HG02642 (cell line): ENCODE measurements around the gene TP63.

Source experiments
- ATAC-seq: cut with Tn5 transposase; IDR thresholded peaks from one replicate; pipeline ENCODE4 v1.9.1; 2021; ENCODE audit warnings: mild to moderate bottlenecking; ENCODE audit not compliant: unreplicated experiment, poor library complexity

TP63 gene

DNA sequence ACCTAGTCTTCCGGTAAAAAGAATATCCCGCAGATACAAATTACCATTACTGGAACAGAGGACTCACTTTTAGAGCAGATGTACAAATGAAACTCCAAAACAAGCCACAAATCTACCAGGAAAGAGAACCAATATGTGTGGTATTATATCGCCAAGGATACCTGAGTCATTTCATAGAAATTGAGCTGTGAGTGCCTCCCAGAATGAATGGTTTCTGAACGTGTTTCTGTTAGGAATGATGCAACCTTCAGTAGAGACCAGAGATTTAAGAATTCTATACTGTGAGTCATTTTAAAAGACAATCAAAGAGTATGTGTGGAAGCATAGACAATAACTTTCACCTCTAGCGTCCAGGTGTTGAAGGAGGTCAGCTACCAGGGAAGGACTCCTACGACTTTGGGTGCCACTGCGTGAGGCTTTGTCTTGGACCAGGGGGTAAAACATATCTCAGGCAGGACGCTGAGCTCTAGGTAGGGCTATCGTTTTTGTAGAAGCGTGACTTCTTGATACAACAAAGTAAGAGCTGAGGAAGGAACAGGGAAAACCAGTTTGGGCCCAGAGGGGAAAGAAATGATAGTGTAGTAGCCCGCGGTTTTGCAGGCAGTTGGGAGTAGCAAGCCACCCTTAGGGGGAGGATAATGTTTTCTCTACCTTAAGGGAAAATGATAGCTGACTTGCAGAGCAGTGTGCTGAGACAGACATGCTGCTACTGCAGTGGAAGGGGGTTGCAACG lies 210.4 kb downstream of the TP63 start:
- ATAC-seq: no peak

DNA sequence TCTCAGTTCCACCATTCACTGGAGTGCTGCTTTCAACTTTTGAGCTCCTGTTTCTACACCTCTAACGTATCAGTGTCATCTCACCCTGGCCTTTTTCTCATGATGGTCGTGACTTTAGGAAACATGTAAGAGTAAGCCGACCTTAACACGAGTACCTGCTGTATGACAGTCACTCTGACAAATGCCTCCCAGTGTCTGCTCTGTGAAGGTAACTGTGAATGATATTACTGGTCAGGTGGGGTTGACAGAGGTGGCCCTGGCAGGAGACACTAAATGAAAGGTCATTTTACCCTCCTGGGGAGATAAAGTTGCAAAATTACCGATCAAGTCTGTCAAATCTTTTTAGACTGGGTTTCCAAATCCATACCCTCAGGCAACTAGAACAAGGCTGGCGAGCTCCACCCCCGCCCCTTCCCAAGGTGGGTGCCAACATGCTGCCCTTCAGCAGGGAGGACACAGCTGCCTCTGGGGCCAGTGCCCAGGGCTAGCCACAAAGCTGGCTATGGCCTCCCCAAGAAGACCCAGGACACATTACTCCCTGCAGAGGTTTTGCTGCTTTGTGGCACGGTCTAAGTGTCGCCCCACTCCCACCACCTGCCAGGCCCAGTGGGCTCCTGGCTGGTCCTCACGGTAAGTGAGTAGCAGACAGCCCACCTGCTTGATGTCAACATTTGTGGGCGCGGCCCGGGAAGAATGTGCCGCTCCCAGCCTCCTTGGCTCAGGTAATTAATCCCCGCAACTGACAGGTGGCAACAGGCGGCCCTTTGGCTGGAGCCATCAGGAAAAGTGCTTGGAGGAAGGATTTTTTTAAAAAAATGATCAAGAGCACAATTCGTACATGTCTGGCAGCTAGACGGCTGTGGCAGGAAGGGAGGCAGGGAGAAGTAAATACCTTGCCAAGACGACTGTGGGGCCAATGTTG lies 211.8 kb downstream of the TP63 start:
- no peak for ATAC-seq

DNA sequence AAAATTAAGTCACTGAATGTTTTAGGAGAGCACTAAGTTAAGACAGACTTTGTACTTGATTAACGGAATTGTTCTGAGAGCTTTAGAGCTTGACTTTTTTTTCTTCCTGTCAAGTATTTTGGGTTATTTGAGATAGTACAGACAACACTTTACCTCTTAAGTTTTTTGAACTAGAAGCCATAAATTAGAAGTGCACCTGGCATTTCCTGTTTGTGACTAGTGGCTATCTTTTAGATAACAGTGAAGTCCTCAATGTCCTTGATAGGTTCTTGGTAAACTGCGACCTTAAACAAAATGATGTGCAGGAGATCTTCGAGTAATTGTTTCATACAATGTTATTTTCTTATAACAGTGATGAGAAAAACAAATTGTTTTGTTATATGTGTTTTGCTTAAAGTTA lies 213.9 kb downstream of the TP63 start:
- no peak for ATAC-seq

DNA sequence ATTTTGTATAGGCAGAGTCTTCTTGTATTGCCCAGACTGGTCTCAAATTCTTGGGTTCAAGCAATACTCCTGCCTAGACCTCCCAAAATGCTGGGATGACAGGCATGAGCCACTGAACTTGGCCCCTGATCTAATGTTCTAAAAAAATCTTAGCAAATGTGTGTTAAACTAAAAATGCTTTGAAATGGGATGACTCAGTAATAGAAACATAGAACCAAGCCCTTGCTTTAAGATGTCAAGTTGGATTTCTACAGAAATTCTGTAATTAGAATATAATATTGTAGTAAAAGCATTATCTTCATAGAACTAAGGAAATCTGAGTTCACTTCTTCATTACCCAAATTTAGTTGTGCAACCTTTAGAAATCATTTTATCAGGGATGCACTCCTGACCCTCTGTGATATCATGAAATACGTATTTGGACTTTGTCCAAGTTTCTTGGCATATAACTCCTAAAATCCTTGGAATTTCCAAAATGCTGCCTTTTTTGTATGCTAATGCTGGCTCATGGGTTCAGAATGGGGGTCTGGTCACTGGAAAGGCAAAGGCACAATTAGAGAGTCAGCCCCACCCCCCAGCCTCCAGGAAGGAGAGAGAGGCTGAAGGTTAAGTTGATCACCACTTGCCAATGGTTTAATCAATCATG lies 217.3 kb downstream of the TP63 start:
- ATAC-seq: no peak

DNA sequence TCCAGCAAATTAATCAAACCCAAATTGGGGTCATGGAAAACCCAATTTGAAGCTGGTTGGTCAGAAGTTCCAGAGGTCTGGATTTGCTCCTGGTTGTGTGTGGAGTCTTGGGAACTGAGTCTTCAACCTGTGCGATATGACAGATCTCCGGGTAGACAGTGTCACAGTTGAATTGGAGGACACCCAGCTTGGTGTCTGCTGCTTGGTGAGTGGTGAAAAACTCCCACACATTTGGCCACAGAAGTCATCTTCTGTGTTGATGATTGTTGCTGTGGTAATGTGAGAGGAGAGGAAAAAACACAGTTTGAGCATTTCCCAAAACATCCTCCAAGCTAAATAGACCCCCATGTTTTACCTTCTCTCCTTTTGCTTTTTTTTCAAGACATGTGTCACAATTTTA lies 218.1 kb downstream of the TP63 start:
- ATAC-seq: no peak

DNA sequence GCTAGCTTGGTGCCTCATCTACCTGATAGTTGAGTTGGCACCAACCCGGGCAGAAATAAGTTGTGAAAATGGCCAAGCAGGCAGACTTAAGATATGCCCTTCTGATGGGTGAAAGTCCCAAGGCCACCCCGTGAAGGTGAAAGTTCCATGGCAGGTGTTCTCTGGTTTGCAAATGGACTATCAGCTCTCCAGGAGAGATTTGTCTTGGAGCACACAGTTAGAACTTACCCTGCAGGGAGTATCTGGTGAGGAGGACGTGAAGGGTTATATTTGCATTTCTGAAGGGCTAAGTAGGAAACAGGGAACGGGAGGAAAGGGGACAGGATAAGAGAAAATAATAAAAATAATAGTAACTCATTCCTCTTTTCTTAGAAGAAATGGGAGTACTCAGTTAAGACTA lies 220.5 kb downstream of the TP63 start:
- no peak for ATAC-seq

DNA sequence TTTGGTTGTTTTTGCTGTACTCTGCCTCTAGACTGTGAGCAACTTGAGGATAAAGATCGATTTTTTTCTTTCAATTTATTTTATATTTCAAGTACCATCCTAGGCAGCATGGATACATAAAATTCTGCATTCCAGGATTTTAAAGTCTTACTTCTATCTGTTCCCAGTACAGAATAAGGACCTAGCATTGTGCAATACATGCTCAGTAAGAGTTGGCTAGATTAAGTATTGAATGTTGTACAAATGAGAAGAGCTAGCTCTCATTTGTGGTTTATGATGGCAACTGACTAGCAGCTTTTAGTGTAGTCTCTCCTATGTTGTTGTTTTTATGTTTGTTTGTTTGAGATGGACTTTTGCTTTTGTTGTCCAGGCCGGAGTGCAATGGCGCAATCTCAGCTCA lies 222.7 kb downstream of the TP63 start:
- no peak for ATAC-seq

DNA sequence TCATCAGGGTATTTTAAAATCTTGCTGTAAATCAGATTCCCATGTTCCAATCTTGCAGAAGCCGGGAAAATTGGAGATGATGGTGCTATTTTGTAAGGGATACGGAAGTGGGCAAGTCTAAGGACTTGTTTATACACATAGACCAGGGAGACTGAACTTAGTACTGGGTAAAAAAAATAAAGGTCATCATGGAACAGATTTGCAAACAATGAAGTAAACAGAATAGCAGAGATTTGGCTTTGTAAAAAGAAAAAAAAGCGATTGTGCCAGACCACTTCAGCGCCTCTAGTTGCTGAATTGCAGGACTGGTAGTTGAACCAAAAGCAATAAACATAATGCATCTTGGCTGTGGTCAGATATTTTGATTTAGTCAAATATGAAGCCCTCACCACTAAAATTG lies 229.1 kb downstream of the TP63 start:
- ATAC-seq: no peak

DNA sequence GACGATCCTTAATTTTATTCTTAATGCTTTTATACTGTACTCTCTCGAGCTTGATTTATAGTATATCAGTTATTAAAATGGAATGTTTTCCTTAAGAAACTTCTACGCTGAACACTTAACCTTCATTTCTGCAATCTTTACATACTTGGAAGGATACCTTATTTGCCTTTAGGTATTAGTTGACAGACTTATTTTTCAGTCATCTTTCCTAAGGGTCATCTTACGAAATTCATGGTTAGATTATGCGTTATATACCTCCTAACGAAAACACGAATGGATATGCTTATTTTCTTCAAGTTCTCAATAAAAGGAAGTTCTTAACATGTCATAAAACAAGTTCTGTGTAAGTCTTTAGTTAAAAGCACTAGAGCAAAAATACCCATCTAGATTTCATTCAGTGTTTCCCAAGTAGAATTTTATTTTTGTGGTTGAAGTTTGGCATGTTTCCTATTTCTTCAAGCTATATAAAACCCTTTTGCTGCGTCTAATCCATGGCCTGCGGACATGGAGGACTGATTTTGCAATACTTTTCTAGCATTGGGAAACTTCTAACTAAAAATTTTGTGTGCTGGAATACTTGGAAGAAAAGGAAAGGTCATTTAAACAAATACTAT lies 231.3 kb downstream of the TP63 start:
- ATAC-seq: no peak

DNA sequence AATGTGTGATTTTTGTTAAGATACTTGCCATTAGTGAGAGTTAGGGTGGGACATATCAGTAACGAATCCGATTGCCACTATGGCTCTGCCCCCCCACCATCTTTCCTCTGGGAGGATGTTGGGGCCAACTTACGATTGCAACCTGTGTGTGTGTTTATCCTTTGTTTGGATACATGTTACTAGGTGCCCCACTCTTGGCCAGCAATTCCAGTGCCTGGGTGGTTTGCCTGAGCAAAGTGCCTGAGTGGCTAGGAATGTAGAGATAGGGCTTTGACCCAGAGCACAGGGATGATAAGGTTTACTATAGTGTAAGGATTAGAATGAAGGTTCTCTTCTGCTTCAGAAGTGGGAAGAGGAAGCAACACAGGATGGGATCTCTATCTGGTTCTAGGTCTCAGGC lies 231.8 kb downstream of the TP63 start:
- ATAC-seq: no peak

DNA sequence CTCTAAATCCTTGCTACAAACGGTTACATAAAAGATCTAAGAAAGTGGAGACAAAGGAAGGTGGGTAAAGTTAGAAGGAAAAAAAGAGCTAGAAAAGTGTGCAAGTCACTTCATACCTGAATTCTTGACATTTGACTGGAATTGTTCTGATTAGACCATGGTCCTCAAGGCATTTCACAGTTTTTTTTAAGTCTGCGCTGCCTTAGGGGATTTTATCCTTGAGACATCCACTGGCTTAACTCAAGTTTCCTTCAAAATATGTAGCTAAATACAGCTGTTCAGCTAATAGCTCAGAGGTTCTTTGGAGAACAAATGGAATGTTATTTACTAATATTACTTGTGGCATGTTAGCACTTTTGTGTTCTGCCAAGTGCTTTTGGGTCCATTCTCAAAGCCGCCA lies 236.9 kb downstream of the TP63 start:
- no peak for ATAC-seq

DNA sequence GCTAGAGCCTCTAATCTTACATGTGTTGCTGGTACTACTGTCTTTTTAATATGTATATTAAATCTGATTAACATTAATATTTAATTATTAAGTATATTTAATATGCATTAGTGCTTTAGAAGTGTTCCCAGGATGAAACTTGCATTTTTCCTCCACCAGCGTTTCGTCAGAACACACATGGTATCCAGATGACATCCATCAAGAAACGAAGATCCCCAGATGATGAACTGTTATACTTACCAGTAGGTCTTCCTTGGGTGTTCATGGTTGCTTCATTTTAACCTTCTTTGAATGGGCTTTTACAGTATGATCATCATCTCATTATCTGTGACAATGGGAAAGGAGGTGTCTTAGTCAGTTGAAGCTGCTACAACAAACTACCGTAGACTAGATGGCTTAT lies 238.0 kb downstream of the TP63 start:
- no peak for ATAC-seq

DNA sequence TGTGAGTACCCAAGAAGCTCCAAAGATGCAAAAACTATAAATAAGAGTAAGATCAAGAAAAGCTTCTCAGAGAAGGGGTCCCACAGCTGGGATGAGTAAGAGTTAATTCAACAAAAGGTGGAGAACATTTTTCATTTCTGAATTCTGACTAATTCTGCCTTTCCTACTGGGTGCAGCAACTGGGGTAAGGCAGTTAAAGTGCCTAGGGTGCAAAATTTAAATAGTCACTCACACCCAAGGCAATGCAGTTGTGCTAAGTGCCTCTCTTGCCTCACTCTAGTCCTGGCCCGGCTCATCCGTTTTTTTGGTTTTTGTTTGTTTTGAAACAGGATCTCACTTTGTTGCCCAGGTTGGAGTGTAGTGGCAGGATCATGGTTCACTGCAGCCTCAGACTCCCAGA lies 240.2 kb downstream of the TP63 start:
- ATAC-seq: no peak

DNA sequence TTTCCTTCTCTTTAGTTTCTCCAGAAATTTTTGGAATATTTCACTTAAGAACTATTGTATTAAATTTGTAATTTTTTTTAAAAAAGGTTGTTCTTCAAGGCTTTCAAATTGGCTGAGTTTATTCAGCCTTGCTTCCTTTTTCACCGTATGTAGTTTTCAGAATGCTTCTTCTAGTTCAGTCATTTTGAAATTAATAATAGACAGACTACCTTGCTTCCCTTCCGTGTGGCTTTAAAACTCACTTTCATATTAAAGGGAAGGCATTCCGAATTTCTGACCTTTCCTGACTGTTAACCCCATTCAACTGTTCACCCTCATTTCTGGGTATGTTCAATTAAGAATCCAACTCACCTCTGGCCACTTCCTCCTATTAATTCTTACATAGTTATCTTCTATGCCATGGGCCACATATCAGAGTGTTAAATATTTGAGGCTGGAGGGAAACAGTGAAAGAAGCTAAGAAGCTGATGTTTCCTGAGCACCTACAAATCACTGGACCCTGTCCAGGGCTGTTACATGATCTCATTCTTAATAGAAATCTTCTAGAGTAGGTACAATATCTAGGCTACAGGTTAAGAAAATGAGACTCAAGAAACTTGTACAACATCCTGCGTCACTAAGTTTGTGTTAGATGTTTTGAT lies 252.0 kb downstream of the TP63 start:
- ATAC-seq: peak; percentile 58

DNA sequence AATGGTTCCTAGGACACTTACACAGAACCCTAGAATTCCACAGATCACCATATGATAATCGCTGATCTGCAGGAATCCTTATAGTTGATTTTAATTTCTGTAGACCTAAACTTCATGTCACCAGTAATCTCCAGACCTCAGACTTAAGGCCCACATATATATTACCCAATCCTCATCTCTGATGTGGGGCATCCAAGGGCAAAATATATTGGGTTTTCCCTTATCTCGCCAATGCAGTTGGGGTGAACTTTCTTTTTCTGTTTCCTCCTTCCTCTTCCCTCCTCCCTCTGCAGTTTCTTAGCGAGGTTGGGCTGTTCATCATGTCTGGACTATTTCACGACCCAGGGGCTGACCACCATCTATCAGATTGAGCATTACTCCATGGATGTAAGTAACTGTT lies 259.3 kb downstream of the TP63 start:
- no peak for ATAC-seq

DNA sequence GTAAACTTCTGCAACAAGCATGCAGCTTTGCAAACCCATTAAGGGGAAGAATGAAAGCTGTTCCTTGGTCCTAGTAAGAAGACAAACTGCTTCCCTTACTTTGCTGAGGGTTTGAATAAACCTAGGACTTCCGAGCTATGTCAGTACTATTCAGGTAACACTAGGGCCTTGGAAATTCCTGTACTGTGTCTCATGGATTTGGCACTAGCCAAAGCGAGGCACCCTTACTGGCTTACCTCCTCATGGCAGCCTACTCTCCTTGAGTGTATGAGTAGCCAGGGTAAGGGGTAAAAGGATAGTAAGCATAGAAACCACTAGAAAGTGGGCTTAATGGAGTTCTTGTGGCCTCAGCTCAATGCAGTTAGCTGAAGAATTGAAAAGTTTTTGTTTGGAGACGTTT lies 265.3 kb downstream of the TP63 start:
- ATAC-seq: no peak

DNA sequence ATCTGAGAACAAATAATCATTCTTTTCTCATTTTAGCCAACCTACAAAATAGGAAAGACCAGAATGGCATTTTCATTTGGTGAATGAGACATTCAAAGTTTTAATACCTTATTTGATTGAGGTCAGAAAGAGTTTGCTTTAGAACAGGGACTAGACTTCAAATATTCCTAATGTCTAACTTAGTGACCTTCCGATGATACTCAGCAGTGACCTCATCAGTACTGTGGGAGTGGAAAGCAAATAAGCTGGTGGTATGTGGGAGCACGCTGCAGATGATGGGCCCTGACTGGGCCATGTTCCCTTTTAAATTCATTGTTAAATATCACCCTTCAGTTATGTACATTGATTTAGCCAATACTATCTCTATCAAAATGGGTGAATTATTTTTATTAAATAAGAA lies 266.2 kb downstream of the TP63 start:
- ATAC-seq: no peak

DNA sequence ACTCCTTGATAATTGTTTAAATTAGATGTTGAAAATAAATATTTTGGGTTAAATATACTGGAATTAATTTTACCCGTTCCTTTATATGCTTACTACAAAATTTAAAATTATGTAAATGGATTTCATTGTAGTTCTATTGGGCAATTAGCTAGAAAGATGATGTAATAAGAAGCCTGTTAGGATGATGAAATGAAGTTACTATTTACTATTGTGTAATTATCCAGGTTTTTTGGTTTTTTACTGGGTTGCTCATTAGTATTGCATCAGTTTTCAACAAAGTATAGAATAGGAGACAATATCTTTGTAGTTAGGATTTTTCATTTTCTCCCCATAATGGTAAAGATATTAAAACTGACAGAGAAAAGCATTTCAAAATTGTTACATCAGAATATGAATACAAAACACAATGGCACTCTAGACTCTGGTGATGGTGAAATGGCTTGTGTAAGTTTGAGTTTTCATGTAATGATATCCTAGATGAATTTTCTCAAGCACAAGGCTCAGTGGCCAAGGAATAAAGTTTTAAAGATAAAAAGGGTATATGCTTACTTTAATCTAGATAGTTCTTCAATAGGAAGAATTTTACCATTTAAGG lies 267.5 kb downstream of the TP63 start:
- no peak for ATAC-seq

DNA sequence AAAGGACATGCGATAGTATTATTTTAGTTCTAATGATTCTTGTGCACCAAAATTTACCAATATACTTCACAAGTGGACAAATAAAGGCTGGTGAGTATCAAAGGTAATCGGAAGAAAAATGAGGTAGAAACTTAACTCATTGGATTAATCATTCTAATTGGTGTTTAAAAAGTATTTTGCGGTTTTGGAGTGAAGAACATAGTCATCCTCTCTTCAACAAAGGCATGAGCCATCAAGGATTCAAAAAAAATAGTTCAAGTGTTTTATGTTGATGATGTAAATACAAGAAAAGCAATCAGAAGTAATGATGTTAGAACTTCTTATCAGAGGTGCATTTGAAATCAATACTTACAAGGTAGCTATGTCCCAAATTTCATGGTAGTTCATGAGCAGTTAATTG lies 268.0 kb downstream of the TP63 start:
- no peak for ATAC-seq

DNA sequence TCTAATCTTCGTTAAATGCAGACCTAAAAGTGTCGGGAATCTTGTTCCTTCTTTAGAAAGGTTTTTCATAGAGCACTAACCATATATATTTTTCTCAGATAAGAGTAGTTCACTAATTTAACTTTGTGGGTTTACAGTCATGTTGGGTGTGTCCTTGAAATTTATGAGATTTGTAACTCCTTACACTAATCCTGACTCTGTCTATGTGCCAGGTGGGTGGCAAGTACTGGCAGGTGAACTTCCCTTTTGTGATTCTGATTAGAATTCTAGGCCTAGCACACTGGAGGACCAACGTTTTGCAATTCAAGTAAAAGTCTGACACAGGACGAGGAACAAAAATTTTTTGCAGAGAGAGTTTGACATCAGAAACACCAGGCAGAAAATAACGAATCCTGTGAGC lies 269.4 kb downstream of the TP63 start:
- no peak for ATAC-seq
